Stimulated activated CD4-positive, alpha-beta T cell treated with anti-CD3 and anti-CD28 coated beads, Interleukin-12 subunit alpha, Interleukin-12 subunit beta, amount 100 ng/mL, for 48 hours (primary cell): ENCODE data around the gene KCNAB2.

Source experiments
- DNase-seq, 3 donors: peaks; one replicate each; pipeline ENCODE4 v3.0.0-alpha.2; 2020; ENCODE audit warnings: low read depth in 2 of 3, low spot score in 1 of 3

KCNAB2 gene

DNA sequence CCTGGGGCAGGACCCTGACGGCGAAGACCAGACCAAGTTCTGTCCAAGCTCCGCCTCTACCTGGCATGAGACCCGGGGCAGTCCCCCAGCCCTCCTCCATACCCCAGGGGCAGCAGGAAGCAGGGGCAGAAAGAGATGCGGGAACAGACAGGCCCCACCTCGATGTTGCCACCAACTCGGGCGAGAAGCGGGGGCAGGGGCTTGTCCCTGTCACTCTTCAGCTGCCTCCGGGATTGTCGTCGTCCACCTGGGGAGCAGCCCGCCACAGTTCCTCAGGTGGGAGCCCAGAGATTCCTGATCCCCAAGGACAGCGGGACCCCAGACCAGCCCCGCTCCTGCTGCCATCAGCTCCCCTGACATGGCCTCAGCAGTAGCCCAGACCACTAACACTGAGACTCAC is 79.7 kb downstream of the KCNAB2 start:
- DNase-seq: no peak

DNA sequence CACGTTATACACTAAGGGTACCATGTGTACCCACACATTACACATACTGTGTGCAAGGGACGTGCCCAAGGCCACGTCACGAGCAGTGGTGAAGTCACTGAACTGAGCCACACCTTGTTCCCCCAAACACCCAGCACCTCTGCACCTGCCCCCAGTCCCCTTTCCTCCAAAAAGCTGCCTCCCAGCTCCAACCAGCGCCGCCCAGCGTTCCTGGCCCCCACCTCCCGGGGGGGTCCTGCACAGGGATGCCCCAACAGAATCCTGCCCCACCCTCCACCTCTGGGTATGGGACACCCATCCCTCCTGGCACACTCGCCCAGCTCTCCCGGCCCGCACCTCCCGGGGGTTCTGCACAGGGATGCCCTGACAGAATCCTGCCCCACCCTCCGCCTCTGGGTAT is 80.3 kb downstream of the KCNAB2 start:
- no peak for DNase-seq

- DNase-seq: no peak
Observed at GRCh38 chr1:6126521-6127067, 80.9 kb downstream of the KCNAB2 start.

DNA sequence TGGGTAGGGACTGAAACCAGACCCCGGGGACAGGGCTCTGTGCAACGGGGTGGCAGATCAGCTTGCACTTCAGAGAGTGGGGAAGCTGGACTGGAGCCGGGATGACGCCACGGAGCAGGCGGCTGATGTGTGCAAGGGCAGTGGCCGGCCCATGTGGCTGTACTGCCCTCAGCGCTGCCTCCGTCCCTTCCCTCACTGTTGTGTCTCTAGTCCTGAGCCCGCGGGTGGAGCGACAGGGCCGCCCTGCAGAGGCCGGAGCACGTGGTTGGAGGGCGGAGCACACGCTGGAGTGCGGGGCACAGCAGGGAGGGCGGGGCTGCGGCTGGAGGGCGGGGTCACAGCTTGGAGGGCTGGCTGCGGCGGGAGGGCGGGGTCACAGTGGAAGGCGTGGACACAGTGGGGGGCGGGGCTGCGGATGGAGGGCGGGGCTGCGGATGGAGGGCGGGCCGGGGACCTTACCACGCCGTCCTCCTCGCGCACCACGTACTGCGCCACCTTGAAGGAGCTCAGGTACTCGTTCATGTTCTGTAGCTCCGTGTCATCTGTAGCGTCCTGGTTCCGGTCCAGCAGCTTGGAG is 82.0 kb downstream of the KCNAB2 start:
- DNase-seq: peak; percentile 65 to 68 (median 66)

DNA sequence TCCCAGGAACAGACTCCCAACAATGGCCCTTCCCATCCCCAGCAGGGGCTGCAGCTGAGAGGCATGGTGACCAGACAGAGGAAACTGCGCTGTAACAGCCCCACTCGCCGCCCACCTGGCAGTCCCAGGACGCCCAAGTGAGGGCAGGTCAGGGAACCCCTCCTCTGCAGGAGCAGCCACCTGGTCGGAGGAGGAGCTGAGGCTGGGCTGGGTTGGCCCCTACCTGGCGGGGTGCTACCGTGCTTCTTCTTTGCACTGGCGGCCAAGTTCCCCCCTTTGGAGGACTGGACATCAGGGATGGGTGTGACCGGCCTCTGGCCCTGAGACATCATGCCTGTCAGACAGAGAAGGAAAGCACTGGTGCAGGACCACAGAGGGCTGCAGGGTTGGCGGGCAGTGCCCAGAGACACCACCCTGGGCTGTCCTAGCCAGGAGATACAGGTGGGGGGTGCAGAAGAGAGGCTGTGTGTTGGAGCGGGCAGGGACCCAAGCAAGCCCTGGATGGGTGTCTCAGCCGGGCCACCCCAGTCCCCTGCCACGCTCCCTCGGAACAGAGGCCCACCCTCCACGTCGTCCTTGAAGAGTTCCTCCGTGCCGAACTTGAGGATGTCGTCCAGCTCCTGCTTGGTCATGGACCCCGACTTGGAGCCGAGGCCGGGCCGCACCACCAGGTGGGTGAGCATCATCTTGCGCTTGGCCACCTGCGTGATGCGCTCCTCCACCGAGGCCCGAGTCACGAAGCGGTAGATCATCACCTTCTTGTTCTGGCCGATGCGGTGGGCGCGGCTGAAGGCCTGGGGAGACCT is 82.8 kb downstream of the KCNAB2 start:
- DNase-seq: no peak

GRCh38 chr1:6129313-6129712 is 83.6 kb downstream of the KCNAB2 start:
- no peak for DNase-seq

GRCh38 chr1:6130036-6130435 is 84.3 kb downstream of the KCNAB2 start:
- DNase-seq: no peak

GRCh38 chr1:6130596-6130995 is 84.9 kb downstream of the KCNAB2 start:
- DNase-seq: no peak

GRCh38 chr1:6131561-6131960 is 85.9 kb downstream of the KCNAB2 start:
- DNase-seq: no peak

GRCh38 chr1:6133146-6133895 is 87.6 kb downstream of the KCNAB2 start:
- DNase-seq: no peak

GRCh38 chr1:6134206-6134605 is 88.5 kb downstream of the KCNAB2 start:
- DNase-seq: no peak

GRCh38 chr1:6134741-6135510 is 89.2 kb downstream of the KCNAB2 start:
- no peak for DNase-seq

DNA sequence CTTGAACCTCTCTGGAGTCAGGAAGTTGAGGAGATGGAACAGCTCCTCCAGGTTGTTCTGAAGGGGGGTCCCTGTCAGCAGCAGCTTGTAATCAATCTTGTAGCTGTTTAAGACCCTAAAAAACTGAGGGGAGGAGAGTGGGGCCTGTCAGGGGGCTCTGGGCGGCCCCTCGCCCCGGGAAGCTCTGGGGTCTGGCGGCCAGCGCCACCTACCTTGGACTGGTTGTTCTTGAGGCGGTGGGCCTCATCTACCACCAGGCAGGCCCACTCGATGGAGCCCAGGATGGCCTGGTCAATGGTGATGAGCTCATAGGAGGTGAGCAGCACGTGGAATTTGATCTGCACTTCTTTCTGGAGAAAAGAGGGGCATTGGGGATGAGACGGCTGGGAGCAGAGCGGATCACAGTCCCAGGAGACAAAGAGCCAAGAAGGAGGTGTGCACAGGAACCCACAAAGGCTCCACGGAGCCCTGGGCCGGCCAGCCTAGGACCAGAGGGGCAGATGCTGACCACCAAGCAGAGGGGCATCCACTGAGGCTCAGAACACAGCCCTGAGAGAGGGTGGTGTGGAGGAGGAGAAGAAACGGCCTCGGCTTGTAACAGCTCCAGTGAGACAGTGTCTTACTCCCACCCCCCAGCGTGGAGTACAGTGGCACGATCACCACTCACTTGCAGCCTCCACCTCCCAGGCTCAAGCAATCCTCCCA is 91.0 kb downstream of the KCNAB2 start:
- no peak for DNase-seq

GRCh38 chr1:6137758-6138157 is 92.1 kb downstream of the KCNAB2 start:
- DNase-seq: no peak

- no peak for DNase-seq
Observed at GRCh38 chr1:6140413-6140812, 94.7 kb downstream of the KCNAB2 start.

GRCh38 chr1:6141592-6141991 is 95.9 kb downstream of the KCNAB2 start:
- DNase-seq: peak in 1 of 3 donors; percentile 53

DNA sequence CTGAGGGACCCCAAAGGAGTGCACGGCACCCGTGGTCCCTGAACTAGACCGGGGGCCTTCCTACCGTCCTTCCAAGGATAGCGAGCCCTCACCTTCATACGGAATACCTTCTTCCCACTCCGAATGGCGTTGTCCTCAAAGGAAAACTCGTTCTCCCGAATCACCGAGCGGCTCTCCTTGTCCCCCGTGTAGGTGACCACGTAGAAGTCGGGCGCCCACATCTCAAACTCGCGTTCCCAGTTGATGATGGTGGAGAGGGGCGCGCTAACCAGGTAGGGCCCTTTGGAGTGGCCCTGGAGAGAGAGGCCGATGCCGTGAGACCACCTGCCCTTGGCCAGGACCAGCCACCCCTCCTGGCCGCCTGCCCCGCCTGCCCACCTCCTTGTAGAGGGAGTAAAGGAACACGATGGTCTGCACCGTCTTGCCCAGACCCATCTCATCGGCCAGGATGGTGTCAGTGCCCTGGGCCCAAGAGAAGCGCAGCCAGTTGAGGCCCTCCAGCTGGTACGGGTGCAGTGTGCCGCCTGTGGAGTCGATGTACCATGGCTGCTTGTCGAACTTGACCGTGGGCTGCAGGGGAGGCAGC is 96.4 kb downstream of the KCNAB2 start:
- no peak for DNase-seq

DNA sequence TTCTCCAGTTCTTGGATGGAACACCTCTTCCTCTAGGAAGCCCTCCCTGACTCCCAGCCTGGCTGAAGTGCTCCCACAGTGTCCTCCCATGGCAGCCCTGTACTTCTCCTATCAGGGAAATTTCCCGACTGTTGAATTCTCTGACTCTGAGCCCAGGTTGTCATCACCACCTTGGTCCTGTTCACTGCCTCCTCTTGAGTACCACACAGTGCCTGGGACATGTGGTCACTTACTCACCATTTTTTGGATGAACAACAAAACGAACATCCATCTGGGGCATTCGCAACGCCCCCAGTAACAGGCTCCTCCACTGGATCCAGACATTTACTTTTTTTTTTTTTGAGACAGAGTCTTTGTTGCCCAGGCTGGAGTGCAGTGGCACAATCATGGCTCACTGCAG is 97.0 kb downstream of the KCNAB2 start:
- DNase-seq: no peak

GRCh38 chr1:6143395-6143794 is 97.7 kb downstream of the KCNAB2 start:
- no peak for DNase-seq

DNA sequence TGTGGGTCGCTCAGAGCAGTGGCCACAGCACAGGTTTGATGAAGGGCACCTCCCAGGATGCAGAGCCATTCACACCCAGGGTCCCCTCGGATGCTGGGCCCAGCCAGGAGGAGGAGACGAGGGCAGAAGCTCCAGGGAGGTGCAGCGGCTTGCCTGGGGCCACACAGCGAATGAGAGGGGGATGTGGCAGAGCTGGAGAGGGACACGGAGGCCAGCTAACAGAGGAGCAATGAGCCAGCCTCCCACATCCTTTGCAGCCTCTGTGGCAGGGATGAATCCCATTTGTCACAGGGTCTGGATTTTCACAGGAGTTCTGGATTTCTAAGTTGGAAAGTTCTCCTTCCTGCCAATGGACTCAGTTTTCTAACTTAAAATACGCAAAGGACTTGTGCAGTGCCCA is 98.5 kb downstream of the KCNAB2 start:
- DNase-seq: no peak
